Stimulated activated CD8-positive, alpha-beta memory T cell treated with anti-CD3 and anti-CD28 coated beads, Interleukin-15, amount 100 ng/mL, for 1 hour (primary cell): Measurements from ENCODE around the gene PAQR6.

Source experiments
- DNase-seq: peaks from one replicate; pipeline ENCODE4 v3.0.0-alpha.2; 2020; ENCODE audit warnings: low read depth

Gene PAQR6

GRCh38 chr1:156247460-156248322 is at the start of gene PAQR6:
Gene PAQR6, minus strand, starts transcription at chr1:156248056. Its CDS starts 1,325 bp downstream, at chr1:156246731.
- no peak for DNase-seq

- DNase-seq = peak; percentile 36
Measured at GRCh38 chr1:156295391-156295947, 47.6 kb upstream of the PAQR6 start, which contains the start of gene GLMP. Gene GLMP, minus strand, starts transcription at chr1:156295679. Its CDS starts 34 bp downstream, at chr1:156295645.

DNA sequence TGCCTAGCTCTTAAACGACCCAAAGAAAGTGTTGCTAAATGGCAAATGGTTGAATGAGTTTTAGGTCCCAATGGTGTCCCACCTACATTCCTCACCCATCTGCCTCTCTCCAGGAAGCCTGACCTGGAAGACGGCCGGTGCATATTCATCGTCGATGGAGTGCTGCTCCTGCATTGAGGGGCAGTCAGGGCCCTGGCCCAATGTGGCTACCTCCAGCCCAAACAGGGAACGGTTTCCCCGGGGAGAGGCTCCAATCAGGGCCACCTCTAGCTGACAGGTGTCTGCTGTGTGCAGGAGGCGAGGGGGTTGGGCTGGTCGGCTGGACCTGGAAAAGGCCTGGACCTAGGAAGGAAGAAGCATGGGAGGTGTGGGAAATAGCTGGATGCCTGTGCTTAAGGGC is 46.0 kb upstream of the PAQR6 start:
- no peak for DNase-seq

DNA sequence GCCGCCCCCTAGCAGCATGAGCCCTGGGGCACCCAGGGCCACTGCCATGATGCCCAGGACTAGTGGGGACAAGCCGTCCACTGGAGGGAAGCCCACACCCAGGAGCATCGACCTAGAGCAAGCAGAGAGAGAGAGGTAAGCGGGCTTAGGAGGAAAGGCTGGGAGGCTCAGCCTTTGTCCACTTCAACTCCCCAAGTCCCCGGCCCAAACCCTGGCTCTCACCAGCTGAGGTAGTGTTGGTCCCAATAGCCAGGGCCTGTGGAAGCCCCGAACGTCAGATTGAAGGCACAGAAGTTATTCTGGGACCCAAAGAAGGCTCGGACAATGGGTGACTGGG is 45.2 kb upstream of the PAQR6 start:
- DNase-seq = no peak

DNA sequence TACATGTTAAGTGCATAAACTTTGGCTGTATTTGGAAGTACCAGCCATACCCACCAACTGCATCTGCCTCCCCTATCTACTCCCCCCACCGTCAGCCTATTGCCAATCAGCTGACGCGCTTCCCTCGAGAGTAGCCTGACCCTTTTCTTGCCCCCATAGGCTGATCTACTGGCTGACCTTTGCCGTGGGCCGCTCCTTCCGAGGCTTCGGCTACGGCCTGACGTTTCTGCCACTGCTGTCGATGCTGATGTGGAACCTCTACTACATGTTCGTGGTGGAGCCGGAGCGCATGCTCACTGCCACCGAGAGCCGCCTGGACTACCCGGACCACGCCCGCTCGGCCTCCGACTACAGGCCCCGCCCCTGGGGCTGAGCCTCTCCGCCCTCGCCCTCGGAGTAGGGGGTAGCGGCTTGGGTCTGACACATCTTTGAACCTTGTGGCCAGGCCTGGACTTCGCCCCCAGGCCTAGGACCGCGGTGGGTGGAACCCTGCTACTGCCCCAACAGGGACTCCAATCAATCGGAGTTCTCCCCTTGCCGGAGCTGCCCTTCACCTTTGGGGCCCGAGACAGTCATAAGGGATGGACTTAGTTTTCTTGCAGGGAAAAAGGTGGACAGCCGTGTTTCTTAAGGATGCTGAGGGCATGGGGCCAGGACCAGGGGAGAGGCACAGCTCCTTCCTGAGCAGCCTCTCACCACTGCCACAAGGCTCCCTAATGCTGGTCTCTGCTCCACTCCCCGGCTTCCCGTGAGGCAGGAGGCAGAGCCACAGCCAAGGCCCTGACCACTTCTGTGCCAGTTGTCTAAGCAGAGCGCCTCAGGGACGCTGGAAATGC is 43.6 kb upstream of the PAQR6 start:
- no peak for DNase-seq

- DNase-seq = no peak
Measured at GRCh38 chr1:156289857-156290256, 42.0 kb upstream of the PAQR6 start.

DNA sequence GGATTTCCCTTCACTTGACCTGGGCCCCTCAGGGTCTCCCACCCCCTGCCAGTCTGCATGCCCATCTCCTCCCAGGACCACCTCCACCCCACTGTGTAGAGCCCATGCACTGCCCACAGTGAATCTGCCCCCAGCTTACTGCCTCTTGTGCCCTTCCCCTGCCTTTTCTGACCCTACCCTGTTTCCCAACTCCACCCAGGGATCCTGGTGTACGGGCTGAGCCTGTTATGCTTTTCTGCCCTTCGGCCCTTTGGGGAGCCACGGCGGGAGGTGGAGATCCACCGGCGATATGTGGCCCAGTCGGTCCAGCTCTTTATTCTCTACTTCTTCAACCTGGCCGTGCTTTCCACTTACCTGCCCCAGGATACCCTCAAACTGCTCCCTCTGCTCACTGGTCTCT is 38.2 kb upstream of the PAQR6 start:
- no peak for DNase-seq

DNA sequence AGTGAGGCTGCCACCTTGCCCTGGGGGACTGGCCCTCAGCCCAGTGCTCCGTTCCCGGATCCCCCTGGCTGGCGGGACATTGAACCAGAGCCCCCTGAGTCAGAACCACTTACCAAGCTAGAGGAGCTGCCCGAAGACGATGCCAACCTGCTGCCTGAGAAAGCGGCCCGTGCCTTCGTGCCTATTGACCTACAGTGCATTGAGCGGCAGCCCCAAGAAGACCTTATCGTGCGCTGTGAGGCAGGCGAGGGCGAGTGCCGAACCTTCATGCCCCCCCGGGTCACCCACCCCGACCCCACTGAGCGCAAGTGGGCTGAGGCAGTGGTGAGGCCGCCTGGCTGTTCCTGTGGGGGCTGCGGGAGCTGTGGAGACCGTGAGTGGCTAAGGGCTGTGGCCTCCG is 37.6 kb upstream of the PAQR6 start:
- no peak for DNase-seq

- DNase-seq = no peak
Measured at GRCh38 chr1:156284757-156285156, 36.9 kb upstream of the PAQR6 start.

DNA sequence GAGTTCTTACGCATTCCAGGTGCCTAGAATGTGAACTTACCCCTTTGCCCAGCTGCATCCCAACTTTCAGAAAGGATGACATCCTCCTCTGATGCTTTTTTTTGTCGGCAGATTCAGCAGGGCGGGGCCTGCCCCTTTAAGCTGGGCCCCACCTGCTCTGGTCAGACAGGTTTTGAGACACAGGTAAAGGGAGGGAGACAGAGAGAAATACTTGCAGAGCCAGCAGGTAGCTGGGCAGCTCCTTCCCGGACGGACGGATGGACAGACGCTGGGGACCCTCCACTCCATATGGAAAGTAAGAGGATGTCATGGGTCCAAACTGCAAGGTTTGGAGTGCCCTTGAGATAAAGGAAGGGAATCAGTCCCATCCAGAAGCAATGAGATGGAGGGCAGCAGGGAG is 36.3 kb upstream of the PAQR6 start, which contains the start of gene TMEM79:
Gene TMEM79 (plus strand): TSS at position 214 of the 400 bp plus-strand sequence. CDS start 902 bp downstream, outside the sequence.
- DNase-seq = no peak

DNA sequence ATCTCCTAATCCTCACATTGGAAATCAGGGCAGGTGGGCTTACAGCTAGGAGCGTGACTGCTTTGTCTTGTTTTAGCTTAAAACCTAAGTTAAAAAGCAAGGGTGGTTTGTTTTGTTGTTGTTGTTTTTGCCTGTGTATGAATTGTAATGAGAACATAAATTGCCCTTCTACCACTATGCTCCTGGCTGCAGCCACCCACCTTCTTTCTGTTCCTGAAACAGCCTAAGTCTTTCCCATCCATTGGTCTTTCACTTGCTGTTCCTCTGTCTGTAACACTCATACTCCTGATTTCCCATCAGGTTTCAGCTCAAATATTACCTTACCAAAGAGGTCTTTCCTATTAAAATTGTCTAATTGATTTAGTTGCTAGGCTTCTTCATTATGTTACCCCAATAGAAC is 35.7 kb upstream of the PAQR6 start:
- no peak for DNase-seq

GRCh38 chr1:156282479-156283222 is 34.8 kb upstream of the PAQR6 start, which contains the start of gene SMG5:
Gene SMG5, minus strand, starts transcription at chr1:156282825. Its CDS starts 145 bp downstream, at chr1:156282680.
- DNase-seq = peak; percentile 88

GRCh38 chr1:156281693-156282478 is 34.0 kb upstream of the PAQR6 start:
- no peak for DNase-seq

DNA sequence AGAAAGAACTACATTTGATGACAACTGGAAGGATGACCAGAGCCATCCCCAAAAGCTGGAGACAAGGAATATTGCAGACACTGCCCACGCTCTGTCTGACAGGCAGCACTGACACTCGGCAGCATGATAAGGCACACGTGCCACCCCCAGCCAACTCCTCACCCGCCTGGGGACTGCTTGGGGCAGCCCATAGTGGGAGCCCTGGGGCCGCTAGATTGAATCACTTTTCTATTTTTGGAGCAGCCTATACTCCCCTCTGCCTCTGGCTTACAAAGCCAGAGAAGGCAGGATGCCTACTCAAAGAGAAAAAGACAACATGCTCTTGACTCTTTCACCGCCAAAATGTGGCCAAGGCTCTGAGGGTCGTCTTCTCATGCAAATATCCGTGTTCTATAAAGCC is 33.4 kb upstream of the PAQR6 start:
- DNase-seq = no peak

DNA sequence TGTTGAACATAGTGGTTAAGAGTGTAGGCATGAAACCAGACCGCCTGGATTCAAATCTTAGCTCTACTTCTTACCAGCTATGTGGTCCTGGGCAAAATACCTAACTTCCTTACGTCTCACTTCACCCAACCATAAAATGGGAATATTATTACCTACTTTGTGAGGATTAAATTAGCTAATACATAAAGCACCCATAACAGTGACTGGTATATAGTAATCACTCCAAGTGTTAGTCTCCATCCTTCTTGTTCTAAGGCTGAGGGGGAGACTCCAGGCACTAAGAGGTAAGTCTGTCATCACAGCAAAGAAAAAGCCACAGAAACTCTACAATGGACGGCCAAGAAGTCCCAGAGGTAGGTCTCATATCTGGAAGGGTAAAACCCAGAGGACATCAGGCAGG is 32.0 kb upstream of the PAQR6 start:
- no peak for DNase-seq

GRCh38 chr1:156276966-156277381 is 29.1 kb upstream of the PAQR6 start:
- no peak for DNase-seq

DNA sequence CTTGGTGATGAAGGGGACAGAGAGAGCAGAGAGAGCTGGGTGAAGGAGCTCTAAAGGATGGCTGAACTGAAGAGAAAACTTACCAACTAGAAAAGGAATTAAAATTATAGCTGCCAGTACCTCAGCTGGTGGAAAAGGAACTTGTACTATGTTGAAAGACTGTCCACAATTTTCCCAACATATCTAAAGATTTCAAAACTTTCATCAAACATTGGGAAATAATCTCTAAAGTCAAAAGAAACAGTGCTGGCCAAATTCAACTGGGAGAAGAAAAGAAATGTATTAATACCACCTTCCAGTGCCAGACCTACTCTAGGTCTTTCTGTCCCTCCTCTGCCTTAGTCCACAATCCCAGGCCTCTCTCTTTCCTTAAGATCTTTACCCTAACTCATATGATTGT is 28.7 kb upstream of the PAQR6 start:
- DNase-seq = no peak

DNA sequence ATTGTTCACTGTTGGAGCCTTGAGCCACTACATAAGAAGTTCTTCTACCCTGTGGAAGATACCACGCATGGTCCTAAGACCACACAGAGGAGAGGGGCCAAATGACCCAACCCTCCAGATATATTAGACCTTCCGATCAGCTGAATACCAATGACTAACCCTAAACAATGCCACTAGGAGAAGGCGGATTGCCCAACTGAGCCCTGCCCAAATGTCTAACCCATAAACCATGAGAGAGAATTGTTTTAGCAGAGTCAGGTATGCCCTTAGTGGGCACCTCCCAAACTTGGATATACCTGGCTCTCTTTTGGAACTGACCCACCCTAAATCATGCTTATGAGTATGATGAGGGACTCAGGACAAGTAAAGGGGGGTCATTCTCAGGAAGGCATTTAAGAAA is 22.5 kb upstream of the PAQR6 start:
- DNase-seq = no peak

DNA sequence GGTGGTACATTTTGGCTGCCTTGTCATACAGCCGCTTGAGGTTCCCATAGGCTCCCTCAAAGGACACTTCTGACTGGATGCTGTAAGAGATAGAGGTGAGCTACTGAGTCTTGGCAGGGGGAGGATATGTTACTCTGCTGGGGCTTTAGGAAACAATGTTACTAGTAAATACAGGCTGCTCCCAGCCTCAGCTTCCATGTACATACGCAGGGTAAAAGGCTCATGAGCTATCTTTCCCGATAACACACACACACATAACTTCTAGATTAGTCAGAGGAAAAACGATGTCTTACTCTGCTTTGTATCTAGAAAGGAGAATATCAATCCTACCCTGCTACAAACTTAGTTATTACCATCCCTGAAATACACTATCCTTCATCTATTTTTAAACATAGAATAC is 20.5 kb upstream of the PAQR6 start:
- no peak for DNase-seq

DNA sequence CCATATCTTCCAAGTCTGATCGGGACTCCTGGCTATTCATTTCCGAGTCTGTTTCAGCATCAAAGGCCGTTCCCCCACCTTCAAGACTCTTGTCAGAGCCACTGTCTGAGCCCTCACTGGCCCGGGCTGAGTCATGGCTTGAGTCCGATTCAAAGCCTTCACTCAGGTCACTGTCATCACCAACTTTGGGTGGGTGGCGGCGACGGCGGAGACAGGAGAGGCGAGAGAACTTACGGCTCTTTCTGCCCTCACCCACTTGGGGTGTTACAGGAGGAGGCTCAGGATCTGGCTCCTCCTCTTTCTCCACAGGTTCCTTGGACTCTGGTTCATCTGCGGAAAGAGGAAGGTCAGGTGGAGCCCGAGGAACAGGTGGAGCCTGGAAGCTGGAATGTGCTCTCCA is 18.2 kb upstream of the PAQR6 start:
- no peak for DNase-seq

DNA sequence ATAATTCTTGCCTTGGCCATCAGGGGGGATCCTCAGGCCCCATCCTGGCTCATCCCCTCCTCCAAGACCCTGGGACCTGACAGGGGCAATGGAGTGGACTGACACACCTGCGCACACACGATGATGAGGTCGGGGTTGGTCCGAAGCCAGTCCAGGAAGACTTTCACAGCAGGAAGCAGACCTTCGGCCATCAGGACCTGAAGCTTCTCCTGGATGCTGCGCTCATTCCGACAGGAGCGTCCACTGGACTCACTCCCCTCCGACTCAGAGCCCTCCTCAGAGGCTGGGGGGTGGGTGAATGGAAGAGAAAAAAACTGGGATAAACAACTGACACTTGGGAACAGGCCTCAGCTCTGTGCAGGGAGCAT is 15.4 kb upstream of the PAQR6 start:
- DNase-seq = no peak
